H1 (cell line): ENCODE data around the gene MAPK4. TPM values are rescaled to one million over a fixed set of nuclear protein-coding genes. Genes with fewer than 3 reads are reported as not detected.

Source experiments
- CHD2 ChIP-seq: IDR thresholded peaks from 2 replicates; pipeline ENCODE4 v1.6.1; 2012; ENCODE audit warnings: low read length, improper control_type of control experiment
- KDM4A ChIP-seq: IDR thresholded peaks from one replicate; pipeline ENCODE4 v1.7.1; 2012; ENCODE audit warnings: low read depth, mild to moderate bottlenecking, moderate library complexity, low read length, inconsistent platforms; ENCODE audit not compliant: severe bottlenecking
- RNF2 ChIP-seq: fragments of 200-900, 300-1000 bp; sonication (generic); IDR thresholded peaks from 2 replicates; pipeline ENCODE4 v1.7.1; 2016; ENCODE audit warnings: borderline replicate concordance, low read depth, mild to moderate bottlenecking, antibody characterized with exemption, low read length; ENCODE audit not compliant: poor library complexity, severe bottlenecking; ENCODE audit errors: missing control alignments
- SP1 ChIP-seq: IDR thresholded peaks from 2 replicates; pipeline ENCODE4 v1.6.1; 2011; ENCODE audit warnings: low read depth, low read length
- SUZ12 ChIP-seq: fragments of 200-600 bp; sonication (generic); IDR thresholded peaks from 2 replicates; pipeline ENCODE4 v1.6.1; 2012; ENCODE audit warnings: mild to moderate bottlenecking, inconsistent platforms, low read length, moderate library complexity, mixed read lengths
- USF2 ChIP-seq: IDR thresholded peaks from 2 replicates; pipeline ENCODE4 v1.6.1; 2011; ENCODE audit warnings: low read length, improper control_type of control experiment
- polyA plus RNA-seq, 7 experiments: library from polyadenylated mRNA; depleted of rRNA in 3 of 7; stranded (reverse) in 5 of 7; unstranded in 2 of 7; fragments of >200 nt in 5 of 7; fragments of 200-250 nt in 2 of 7; gene quantifications; 1 replicate in 5 of 7; 2 replicates in 1 of 7; 4 replicates in 1 of 7; pipeline versions ENCODE4 v1.2.1 to v1.2.3, GENCODE V29; 2011 to 2013; ENCODE audit warnings: missing spikeins in 2 of 7, mixed read lengths in 2 of 7
- total RNA-seq: library from RNA; stranded (reverse); fragmentation: NEBNext Ultra II Directional; extraction: Animal tissue kit (Norgen Biotek cat#: 25700); gene quantifications from 2 replicates; pipeline ENCODE4 v1.2.1, GENCODE V29; 2021

Gene MAPK4
- total and polyA plus RNA-seq, 2 of the 8 experiments (the other 6 are each of a cell fraction or from before 2014, with no cell fraction given) = 3.2 to 3.7 TPM

GRCh38 chr18:50562686-50563085, 2.8 kb downstream of the MAPK4 start (continued):
- no peak for TF ChIP-seq KDM4A
- TF ChIP-seq RNF2 = no peak
- no peak for TF ChIP-seq USF2
- no peak for TF ChIP-seq SP1
- TF ChIP-seq SUZ12 = no peak
- no peak for TF ChIP-seq CHD2
- TF ChIP-seq, all 59 proteins: peak for 0
